HG03175 (cell line): ENCODE measurements around the gene RPS27.
"Not testable (repeated sequence)": the region's sequence is repeated elsewhere in the genome, so short reads cannot be mapped to it uniquely, and the experiment has no call there.

Source experiments
- ATAC-seq: cut with Tn5 transposase; IDR thresholded peaks from one replicate; pipeline ENCODE4 v1.9.1; 2021; ENCODE audit warnings: mild to moderate bottlenecking, moderate library complexity; ENCODE audit not compliant: unreplicated experiment

Gene RPS27

DNA sequence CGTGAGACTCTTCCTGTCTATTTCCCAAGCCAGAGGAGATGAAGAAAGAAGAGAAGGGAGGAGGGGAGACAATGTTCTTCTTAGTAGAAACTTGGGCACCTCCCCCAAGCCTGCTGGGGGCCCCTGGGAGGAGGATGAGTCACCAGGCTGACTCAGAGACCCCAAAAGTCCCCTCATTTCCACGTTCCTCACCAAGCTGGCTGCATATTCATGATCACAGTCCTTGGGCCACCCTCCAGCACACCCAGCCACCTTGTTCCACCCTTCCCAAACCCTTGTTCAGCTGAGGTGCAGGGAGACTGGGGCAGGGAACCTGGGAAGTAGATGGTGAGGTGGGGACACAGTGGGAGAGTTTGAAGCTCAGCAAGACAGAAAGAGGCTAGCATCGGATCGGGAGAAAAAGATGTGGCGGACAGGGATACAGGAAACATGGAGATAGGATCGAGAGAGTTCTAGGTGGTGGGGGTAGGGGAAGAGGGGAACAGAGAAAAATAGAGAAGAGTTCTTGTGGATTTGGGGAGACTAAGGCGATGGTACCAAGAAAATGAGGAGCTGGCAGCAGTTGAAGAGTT is 5.1 kb upstream of the RPS27 start:
- no peak for ATAC-seq

DNA sequence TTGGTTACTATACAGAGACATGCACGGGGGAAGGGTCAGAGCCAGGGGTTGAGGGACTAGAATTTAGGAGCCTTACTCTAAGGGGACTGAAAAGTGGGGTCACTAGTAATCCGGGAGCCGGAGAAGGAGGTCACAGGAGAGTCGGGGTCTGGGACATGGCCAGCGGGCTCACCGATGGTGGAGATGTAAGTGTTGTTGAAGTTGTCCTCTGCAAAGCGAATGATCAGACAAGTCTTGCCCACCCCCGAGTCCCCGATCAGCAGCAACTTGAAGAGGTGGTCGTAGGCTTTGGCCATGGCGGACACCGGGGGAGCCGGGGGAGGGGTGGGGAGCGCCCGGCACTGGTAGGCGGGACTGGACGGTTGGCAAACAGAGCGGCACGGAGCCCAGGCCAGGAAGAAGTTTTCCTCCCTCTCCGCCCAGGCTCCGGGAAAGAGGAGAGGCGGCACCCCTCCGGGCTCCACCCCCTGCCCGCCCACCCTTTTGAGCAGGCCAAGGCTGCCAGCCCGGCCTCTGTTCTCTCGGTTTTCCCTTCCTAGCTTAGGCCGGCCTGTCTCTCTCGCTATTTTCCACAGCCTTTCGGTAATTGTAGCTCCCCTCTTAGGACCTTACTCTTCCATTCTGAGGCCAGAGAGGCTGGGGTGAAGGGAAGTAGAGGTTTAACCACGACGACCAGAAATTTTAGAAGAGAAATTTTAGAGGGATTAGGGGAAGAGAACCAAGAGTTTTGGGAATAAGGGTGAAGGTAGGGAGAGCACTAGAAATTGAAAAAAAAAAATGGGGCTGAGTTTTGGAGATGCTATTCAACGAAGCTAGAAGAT is 4.4 kb upstream of the RPS27 start, which contains the start of gene RAB13:
TSS of gene RAB13 (minus strand) at position 399 of the 821 bp plus-strand sequence. CDS start at position 296, 103 bp downstream.
- ATAC-seq: no peak

DNA sequence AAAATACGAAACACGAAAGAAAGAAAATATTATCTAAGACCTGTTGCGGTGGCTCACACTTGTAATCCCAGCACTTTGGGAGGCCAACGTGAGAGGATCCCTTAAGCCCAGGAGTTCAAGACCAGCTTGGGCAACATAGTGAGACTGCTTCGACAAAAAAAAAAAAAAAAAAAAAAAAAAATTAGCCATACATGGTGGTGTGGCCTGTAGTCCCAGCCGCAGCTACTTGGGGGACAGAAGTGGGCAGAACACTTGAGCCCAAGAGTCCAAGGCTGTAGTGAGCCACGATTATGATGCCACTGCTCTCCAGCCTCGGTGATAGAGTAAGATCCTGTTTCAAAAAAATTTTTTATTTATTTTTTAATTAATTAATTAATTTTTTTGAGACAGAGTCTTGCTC is 2.9 kb upstream of the RPS27 start:
- ATAC-seq: no peak

DNA sequence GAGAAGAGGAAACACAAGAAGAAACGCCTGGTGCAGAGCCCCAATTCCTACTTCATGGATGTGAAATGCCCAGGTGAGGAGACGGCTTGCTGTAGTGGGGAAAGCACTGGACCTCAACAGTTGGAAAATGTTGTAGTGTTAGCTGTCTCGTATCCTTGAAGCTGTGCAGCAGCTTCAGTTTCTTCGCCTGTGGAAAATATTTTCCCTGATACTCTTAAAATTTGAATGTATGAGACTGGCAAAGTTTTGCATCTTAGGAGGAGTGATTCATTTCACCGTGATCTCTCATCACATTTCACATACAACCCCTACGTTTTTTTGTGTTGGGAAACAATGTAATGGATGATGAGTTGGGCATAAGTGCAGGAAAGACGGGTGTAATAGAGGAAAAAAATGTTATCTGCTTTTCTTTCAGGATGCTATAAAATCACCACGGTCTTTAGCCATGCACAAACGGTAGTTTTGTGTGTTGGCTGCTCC is 629 bp downstream of the RPS27 start:
- no peak for ATAC-seq

DNA sequence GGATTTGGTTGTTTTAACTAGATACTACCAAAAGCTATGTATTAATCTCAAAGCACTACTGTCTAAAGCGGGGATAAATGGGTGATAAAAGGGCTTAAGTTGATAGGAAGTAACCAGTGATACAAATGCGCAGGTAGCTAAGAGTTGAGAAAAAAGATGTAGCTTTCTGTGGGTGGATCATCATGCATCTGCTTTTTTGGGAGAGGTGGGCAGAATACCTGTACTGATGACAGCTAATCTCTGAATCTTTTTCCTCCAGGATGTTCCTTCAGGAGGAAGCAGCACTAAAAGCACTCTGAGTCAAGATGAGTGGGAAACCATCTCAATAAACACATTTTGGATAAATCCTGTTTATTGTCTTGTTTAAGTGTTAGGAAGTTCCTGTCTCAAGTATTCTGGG is 1.2 kb downstream of the RPS27 start:
- no peak for ATAC-seq

DNA sequence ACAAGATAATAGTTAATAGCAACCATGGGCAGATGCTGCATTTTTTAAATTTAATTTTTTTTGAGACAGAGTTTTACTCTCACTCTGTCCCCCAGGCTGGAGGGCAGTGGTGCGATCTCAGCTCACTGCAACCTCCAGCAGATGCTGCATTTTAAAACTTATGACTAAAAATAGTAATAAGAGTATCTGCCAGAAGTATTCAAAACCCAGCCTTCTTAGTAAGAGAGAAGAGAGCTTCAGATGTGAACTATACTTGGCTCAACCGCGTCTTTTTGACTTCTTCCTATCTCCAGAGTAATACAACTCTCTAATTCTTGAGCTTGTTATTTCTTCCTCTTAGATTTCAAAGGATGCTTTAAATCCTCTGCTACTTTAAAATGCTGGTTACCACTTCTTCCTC is 4.6 kb downstream of the RPS27 start:
- ATAC-seq: no peak

DNA sequence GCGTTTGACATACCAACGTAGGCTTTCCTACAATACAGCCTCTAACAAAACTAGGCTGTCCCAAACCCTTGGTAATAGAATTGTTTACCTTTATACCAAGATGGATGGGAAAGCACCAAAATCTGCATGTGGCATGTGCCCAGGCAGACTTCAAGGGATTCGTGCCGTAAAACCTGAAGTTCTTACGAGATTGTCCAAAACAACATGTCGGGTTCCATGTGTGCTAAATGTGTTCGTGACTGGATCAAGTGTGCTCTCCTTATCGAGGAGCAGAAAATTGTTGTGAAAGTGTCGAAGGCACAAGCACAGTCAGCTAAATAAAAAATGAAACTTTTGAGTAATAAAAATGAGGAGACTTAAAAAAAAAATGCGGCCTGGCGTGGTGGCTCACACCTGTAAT is 5.1 kb downstream of the RPS27 start:
- ATAC-seq: no peak

DNA sequence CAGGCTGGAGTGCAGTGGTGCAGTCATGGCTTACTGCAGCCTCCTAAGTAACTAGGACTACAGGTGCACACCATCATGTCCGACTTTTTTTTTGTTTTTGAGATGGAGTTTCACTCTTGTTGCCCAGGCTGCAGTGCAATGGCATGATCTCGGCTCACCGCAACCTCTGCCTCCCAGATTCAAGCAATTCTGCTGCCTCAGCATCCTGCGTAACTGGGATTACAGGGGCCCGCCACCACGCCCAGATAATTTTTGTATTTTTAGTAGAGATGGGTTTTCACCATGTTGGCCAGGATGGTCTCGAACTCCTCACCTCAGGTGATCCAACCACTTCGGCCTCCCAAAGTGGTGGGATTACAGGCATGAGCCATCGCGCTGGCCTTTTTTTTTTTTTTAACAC is 6.3 kb downstream of the RPS27 start:
- ATAC-seq: not testable (repeated sequence)

DNA sequence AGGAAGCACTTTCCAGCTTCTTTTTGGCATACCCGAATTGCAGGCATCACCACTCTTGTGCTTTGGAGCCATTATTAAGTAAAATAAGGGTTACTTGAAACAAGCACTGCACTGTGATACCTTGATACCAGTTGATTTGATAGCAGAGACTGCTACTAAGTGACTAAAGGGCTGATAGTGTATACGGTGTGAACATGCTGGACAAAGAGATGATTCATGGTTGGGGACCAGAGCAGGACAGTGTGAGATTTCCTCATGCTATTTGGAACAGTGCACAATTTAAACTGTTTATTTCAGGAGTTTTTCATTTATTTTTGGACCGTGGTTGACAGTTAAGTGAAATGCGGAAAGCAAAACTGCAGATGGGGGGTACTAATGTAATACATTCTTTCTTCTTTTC is 9.9 kb downstream of the RPS27 start:
- no peak for ATAC-seq

DNA sequence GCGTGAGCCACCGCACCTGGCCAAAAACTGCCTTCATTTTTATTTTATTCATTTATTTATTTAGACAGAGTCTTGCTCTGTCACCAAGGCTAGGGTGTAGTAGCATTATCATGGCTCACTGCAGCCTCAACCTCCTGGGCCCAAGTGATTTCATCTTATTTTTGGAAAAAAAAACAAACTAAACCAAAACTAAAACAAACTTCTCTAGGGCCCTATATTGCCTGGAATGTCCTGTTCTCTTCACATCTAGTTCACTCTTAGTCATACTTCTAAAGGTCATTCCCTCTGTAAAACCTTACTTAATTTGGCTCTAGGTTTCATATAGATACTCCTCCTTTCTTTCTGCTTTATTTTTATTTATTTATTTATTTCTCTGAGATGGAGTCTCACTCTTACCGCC is 15.6 kb downstream of the RPS27 start:
- ATAC-seq: no peak

DNA sequence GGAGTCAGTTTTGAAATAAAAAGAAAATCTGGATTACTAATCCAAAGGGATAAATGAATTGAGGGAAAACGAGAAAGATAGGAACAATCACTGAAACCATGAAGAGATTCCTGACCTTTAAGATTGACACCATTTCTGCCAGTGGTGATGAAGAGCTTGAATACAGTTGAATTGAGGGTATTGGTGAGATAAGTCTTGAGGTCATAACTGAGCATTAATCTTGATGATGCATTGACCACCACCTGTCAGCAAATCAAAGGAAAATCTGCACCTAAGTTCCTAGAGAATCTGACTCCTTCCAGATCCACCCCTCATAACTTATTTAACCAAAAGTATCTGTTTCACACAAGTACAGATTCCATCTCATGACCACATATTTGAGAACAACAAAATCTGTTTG is 21.6 kb downstream of the RPS27 start:
- ATAC-seq: no peak

DNA sequence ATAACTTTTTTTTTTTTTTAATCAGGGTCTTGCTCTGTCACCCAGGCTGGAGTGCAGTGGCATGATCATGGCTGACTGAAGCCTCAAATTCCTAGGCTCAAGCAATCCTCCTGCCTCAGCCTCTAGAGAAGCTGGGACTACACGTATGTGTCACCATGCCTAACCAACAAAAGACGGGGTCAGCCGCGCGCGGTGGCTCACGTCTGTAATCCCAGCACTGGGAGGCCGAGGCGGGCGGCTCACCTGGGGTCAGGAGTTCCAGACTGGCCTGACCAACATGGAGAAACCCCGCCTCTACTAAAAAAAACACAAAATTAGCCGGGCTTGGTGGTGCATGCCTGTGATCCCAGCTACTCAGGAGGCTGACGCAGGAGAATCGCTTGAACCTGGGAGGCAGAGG is 22.0 kb downstream of the RPS27 start:
- ATAC-seq: not testable (repeated sequence)

DNA sequence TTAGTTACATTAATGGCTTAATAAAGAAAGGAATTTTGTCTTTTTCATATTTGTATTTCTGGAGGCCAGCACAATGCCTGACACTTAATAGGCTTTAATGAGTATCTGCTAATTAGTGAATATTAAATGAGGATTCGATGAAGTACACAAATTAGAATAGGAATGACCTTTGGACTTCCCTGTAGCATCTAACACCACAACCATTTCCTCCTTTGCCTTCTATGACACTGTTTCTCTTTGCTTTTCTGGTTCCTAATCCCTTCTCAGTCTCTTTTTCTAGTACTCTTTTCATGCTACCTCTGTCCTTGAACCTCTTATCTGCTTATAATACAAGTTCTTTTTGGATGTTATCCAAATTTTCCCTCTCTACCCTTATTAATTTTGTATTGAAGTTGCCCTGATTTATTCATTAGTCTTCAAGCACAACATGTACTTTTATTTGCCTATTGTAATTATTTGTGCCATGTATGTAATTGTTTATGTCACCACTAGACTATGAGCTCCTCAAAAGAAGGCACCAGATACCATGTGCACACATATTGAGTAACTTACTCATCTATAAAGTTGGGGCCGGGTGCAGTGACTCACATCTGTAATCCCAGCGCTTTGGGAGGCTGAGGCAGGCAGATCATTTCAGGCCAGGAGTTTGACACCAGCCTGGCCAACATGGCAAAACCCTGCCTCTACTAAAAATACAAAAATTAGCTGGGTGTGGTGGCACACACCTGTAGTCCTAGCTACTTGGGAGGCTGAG is 23.8 kb downstream of the RPS27 start:
- ATAC-seq: no peak

DNA sequence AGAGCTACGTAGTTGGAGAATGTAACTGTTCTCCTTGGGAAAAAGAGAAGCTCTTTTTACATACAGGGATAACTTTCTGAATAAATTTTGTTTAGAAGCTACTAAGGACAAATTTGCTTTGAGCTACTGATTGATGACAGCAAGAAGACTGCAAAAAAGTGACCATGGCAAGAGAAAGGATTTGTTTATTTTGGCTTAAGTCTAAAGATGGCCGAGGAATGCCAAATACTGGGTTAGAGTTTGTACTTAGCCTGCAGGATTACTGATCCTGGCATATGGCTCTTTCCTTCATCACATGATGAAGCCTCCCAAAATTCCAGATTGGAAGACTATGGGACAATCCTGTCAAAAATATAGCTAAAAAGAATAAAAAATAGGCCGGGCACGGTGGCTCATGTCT is 28.7 kb downstream of the RPS27 start:
- no peak for ATAC-seq

DNA sequence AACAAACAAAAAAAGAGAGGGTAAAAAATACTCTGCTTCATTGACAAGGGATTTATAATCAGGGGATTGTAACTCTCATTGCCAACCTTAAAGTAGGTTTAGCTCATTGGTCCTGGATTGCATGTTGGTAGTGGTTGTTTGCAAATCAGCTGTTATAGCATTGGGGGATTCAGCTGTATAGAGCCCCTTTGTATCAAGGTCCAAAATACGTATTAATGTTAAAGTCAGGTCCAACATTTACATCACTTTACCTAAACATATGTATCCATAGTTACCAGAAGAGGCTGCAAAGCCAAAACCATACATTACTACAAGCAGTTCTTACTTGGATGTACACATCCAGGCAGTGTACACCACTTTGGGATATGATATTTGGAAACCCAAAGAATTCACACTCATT is 29.4 kb downstream of the RPS27 start:
- no peak for ATAC-seq

DNA sequence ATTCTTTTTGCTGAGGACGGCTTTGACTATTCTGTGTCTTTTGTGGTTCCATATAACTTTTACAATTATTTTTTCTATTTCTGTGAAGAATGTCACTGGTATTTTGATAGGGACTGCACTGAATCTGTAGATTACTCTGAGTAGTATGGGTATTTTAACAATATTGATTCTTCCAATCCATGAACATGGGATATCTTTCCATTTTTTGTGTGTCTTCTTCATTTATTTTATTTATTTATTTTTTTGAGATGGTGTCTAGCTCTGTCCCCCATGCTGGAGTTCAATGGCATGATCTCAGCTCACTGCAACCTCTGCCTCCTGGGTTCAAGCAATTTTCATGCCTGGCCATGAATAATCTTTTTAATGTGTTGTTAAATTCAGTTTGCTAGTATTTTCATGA is 43.1 kb downstream of the RPS27 start:
- ATAC-seq: not testable (repeated sequence)
